Mammary epithelial cell (primary cell): ENCODE measurements around the gene AKT1.

Experiments
- CTCF ChIP-seq, 2 donors: IDR thresholded peaks in 1 of 2; conservative IDR thresholded peaks in 1 of 2; 2 replicates each; pipeline ENCODE4 v1.5.1; 2011 to 2012; ENCODE audit warnings: inconsistent platforms in 2 of 2, low read length in 2 of 2, mild to moderate bottlenecking in 2 of 2, control low read depth in 1 of 2, low read depth in 1 of 2; ENCODE audit not compliant: insufficient read depth in 1 of 2; ENCODE audit errors: extremely low read depth in 1 of 2
- EZH2 ChIP-seq: IDR thresholded peaks from 2 replicates; pipeline ENCODE4 v1.6.1; 2012; ENCODE audit warnings: low read length, inconsistent platforms, borderline replicate concordance

DNA sequence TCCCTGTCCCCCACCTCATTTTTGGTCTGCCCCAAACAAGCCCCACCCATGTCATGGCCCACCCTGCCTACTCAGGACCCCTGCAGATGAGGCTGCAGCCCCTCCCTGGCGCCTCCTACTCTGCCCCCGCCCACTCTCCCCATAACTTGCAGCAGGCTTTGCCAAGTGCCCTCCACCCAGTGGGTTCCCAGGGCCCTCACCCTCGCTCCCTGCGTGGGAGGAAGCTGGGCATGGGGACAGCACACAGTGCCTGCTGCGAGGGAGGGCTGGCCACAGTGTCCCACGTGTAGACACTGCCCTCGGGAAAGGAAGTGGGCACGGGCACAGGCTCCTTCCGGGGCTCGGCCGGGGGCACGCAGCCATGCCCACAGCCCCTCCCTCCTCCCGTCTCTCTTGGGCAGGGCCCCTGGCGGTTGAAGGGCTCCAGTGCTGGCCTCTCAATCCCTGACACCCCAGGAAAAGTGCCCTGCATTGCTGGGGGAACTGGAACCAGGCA is 9.4 kb downstream of the AKT1 start:
- TF ChIP-seq CTCF (conservative IDR thresholded peaks at IDR 0.05 in 1 of 2, IDR thresholded peaks at IDR 0.05 in 1 of 2; ENCODE audit: extremely low read depth in 1 of 2, insufficient read depth in 1 of 2, low read depth in 1 of 2, low read length in 2 of 2): peak in 1 of 2 donors; percentile 14
- no peak for TF ChIP-seq EZH2
